Measurements from ENCODE around the gene FNDC4.

DNA sequence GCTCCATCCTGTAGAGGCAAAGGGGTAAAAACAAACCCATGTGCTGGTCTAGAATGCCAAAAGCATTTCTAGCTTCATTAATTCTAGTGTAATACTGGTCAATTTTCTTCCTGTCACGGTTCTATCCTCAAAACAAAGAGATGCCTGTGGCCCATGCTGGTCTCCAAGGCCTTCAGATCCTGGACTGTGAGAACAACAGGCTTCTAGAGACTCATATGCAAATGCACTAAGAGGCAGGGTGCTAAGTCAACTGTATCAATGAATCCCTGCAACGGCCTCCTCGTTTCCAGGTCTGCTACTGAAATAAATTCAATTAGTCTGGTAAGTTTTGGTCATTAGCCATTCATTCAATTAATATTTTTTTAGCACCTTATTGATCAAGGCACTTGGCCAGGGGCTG, 9.5 kb downstream of the FNDC4 start:
- TF ChIP-seq, protein P1, sequence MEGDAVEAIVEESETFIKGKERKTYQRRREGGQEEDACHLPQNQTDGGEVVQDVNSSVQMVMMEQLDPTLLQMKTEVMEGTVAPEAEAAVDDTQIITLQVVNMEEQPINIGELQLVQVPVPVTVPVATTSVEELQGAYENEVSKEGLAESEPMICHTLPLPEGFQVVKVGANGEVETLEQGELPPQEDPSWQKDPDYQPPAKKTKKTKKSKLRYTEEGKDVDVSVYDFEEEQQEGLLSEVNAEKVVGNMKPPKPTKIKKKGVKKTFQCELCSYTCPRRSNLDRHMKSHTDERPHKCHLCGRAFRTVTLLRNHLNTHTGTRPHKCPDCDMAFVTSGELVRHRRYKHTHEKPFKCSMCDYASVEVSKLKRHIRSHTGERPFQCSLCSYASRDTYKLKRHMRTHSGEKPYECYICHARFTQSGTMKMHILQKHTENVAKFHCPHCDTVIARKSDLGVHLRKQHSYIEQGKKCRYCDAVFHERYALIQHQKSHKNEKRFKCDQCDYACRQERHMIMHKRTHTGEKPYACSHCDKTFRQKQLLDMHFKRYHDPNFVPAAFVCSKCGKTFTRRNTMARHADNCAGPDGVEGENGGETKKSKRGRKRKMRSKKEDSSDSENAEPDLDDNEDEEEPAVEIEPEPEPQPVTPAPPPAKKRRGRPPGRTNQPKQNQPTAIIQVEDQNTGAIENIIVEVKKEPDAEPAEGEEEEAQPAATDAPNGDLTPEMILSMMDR (conservative IDR thresholded peaks at IDR 0.05; ENCODE audit: low read length): no peak
- no peak for TF ChIP-seq EZH2phosphoT487 (IDR thresholded peaks at IDR 0.05; ENCODE audit: borderline replicate concordance, low read depth, low read length)

Data from OCI-LY7 (cell line).